GM19193 (cell line): Measurements from ENCODE around the gene TMEM54.

ENCODE experiments used
- POLR2A ChIP-seq: IDR thresholded peaks from 4 replicates; pipeline ENCODE4 v1.6.1; 2011; ENCODE audit not compliant: insufficient read depth, insufficient read length; ENCODE audit errors: extremely low read depth

Gene TMEM54

GRCh38 chr1:32890516-32891240 lies 10.5 kb downstream of the TMEM54 start:
- no peak for TF ChIP-seq POLR2A

DNA sequence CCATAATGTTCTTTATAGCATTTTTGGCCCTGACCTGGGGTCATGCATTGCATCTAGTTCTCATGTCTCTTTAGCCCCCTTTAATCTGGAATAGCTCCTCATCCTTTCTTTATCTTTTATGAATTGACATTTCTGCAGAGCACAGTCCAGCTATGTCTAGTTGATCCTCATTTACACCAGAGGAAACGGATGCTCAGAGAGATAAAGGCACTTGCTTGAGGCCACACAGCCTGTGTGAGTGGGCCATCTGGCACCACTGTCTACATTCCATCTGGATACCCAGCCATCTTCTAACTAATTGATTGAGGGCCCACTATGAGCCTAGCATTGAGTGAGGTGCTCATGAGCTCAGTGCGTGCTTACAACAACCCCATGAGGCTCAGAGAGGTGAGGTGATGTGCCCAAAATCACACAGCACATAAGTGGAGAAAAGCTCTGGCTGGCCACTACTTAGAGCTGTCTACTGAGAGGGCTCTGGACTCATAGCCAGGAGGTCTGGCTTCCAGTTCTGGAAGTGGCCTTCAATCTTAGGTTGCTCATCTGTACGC lies 11.4 kb downstream of the TMEM54 start:
- TF ChIP-seq POLR2A = no peak

DNA sequence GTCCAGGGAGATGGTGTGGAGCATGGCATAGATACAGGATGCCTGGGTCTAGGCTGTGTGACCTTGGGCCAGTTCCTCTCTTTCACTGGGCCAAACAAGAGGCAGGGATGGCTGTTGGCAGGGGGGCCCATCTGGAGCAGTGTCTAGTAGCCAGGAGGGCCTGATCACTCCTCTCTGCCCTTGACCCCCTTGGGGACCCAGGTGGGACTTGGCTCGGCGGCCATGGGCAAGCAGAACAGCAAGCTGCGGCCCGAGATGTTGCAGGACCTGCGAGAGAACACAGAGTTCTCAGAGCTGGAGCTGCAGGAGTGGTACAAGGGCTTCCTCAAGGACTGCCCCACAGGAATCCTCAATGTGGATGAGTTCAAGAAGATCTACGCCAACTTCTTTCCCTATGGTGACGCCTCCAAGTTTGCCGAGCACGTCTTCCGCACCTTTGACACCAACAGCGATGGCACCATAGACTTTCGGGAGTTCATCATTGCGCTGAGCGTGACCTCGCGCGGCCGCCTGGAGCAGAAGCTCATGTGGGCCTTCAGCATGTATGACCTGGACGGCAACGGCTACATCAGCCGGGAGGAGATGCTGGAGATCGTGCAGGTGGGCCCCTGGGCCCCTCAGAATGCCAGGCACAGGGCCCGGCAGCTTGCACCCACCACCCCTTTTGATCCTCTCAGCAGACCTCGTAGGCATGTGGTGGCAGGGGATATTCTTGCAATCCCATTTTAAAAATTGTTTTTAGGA lies 12.3 kb downstream of the TMEM54 start:
- TF ChIP-seq POLR2A = no peak

- TF ChIP-seq POLR2A = no peak
Measured at GRCh38 chr1:32888134-32888533, 13.1 kb downstream of the TMEM54 start.

DNA sequence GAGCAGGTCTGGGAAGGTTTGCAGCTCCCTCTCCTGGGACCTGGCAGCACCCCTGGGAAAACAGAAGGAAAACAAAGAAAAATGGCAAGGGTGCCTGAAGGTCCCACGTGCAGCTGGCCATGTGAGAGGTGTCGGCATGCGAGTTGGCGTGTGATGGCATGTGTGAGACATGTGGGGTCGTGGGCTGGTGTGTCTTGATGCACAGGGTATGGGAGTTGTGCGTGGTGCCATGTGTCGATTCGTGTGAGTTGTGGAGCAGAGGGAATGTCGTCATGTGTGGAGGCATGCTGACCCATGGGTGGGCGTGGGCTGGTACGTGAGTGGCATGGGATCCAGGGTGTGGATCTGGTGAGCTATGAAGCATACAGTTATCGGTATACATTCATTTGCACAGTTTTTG lies 13.6 kb downstream of the TMEM54 start:
- TF ChIP-seq POLR2A = no peak

- TF ChIP-seq POLR2A = no peak
Measured at GRCh38 chr1:32886828-32887414, 14.3 kb downstream of the TMEM54 start.

DNA sequence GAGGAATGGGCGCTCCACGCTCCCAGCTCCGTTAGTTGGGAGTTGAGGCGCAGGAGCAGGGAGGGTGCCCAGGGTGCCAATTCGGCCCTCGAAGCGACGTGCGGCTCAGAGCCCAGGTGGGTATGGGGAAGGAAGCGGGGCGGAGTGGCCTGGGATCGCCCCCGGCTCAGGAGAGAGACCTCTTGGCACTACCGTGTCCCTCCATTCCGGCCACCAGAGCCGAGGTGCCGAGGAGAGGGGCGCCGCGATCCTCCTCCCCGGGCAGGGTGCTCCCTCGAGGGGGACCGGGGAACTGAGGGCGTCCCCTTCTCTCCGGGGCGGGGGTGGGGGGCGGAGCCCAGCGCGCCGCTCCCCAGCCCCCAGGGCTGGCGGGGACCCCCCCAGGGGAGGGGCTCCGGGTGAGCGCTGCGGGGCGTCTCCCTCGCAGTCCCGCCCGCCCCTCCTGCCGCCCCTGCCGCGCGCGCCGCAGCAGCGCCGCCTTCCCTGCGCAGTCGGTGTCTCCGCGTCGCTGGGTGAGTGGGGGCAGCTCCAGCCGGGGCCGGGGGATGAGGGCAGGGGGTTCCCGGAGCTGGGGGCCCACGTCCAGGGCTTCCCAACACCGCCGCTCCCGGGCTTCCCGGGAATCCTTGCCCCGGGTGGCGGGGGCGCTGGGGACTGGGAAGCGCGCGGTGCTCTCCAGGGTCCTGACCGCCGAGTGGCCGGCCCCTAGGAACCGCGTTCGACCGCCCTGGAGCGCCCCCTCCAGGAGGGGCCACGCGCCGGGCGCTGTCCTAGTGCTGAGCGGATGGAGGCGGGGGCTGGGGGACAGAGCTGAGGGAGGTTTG lies 15.0 kb downstream of the TMEM54 start, which contains the start of gene HPCA:
HPCA (plus strand) TSS at position 488 of the 824 bp plus-strand sequence. CDS start 2,408 bp downstream, outside the sequence.
- no peak for TF ChIP-seq POLR2A

- TF ChIP-seq POLR2A = no peak
Measured at GRCh38 chr1:32885676-32886003, 15.5 kb downstream of the TMEM54 start.

DNA sequence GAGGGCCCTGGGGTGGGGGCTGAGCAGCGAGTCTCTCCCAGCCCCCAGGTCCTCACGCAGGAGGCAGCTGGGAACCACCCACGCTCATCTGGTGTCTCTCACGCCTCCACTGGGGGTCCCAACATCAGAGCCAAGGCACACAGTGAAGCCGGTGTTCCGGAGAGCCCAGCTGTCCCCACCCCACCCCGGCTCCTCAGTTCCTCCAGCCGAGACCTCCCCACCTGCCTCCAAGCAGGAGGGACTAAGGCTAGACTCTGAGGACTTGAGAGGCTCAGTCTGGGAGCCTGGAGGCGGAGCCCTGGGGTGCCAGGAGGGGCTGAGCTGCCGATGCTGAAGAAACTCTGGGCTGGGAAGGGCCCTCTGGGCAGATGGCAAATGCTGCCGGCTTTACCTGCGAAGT lies 16.5 kb downstream of the TMEM54 start:
- no peak for TF ChIP-seq POLR2A

DNA sequence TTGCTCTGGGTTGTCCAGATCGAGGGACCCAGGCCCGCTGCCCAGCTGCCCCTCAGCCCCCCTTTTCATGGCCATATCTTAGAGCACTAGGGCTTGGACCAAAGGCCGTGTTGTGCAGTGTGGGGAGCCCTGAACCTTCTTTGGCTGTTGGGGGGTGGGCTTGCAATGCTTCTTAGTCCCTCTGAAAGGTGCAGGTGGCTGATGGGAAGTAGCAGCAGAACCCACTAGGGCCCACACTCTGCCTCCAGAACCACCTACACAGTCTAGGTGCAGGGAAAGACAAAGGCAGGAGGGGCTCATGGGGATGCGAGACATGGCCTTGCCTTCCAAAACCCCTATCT lies 17.2 kb downstream of the TMEM54 start:
- TF ChIP-seq POLR2A = no peak

GRCh38 chr1:32883338-32884031 lies 17.7 kb downstream of the TMEM54 start:
- no peak for TF ChIP-seq POLR2A

DNA sequence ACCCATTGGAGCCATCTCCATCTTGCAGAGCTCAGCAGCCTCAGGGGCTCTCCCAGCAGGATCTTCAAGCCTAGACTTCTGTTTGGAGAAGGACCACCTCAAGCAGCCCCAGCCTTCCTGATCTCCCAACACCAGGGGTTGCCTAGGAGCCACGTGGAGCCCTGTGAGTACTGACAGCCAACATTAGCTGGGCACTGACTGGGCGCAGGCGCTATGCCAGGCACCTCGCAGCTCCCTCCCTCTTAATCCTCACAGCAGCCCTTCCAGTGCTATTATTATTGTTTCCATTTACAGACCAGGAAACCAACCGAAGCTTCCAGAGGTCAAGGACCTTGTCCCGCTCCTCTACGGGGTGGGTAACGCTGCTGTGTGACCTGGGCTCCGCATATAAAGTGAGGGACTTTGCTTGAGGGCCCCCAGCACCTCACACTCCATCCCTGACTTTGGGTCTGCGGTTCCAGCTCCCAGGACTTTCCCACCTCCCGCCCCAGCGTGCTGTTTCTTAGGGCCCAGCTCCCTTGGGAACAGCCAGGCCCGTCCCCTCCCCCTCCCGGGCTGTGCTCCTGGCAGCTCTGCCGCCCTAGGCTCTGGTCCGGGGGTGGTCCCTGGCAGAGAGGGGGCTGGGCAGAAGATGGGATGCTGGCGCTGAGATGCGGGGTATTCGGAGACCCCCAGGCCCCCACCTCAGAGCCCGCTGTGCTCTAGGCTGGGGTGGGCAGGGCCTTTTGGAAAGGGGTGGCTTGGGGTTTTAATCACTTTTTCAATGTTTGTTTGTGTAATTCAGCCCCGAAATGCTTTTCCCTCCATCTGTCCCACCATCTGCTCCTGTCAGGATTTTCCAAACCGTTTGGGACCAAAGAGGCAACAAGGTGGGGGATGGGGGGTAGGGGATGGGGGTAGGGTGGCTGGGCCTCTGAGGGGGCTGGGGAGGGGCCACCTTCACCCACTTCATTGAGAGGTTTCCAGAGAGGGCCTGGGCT lies 19.0 kb downstream of the TMEM54 start:
- TF ChIP-seq POLR2A = no peak

- TF ChIP-seq POLR2A = no peak
Measured at GRCh38 chr1:32881291-32881690, 19.9 kb downstream of the TMEM54 start.
